ENCODE measurements around the gene EIF2S2.

EIF2S2 gene

GRCh38 chr20:34082232-34082887 is 29.7 kb downstream of the EIF2S2 start:
- H3K4me3 ChIP-seq (replicated peaks; ENCODE audit: insufficient read depth, low read length), result no peak overlapping the region
- H3K27me3 ChIP-seq (ENCODE audit: insufficient read depth, poor library complexity, severe bottlenecking), result no peaks in the 10 kb centered on the region
- no peak for DNase-seq (ENCODE audit: low read depth in 1 of 2, low spot score in 1 of 2)
- TF ChIP-seq POLR2AphosphoS5 (IDR thresholded peaks at IDR 0.05; ENCODE audit: low read depth) (no peak), CTCF (IDR thresholded peaks at IDR 0.05; ENCODE audit: insufficient read depth, low read length) (no peak), REST (IDR thresholded peaks at IDR 0.05; ENCODE audit: insufficient replicate concordance, low read depth) (no peak), SPI1 (IDR thresholded peaks at IDR 0.05; ENCODE audit: borderline replicate concordance, low read depth) (no peak), GABPA (IDR thresholded peaks at IDR 0.05; ENCODE audit: low read depth) (no peak)
- H3K27ac ChIP-seq (replicated peaks), result no peak overlapping the region

GRCh38 chr20:34079818-34080217 is 32.2 kb downstream of the EIF2S2 start:
- H3K4me3 ChIP-seq (replicated peaks; ENCODE audit: insufficient read depth, low read length), result no peak overlapping the region
- no peak overlapping the region for H3K27ac ChIP-seq (replicated peaks)
- TF ChIP-seq SPI1 (IDR thresholded peaks at IDR 0.05; ENCODE audit: borderline replicate concordance, low read depth) (no peak), GABPA (IDR thresholded peaks at IDR 0.05; ENCODE audit: low read depth) (no peak), POLR2AphosphoS5 (IDR thresholded peaks at IDR 0.05; ENCODE audit: low read depth) (no peak), CTCF (IDR thresholded peaks at IDR 0.05; ENCODE audit: insufficient read depth, low read length) (no peak), REST (IDR thresholded peaks at IDR 0.05; ENCODE audit: insufficient replicate concordance, low read depth) (no peak)
- DNase-seq (ENCODE audit: low read depth in 1 of 2, low spot score in 1 of 2), result no peak
- no peaks in the 10 kb centered on the region for H3K27me3 ChIP-seq (ENCODE audit: insufficient read depth, poor library complexity, severe bottlenecking)

- no peak overlapping the region for H3K27ac ChIP-seq (replicated peaks)
- no peaks in the 10 kb centered on the region for H3K27me3 ChIP-seq (ENCODE audit: insufficient read depth, poor library complexity, severe bottlenecking)
- TF ChIP-seq GABPA (IDR thresholded peaks at IDR 0.05; ENCODE audit: low read depth) (no peak), CTCF (IDR thresholded peaks at IDR 0.05; ENCODE audit: insufficient read depth, low read length) (no peak), REST (IDR thresholded peaks at IDR 0.05; ENCODE audit: insufficient replicate concordance, low read depth) (no peak), SPI1 (IDR thresholded peaks at IDR 0.05; ENCODE audit: borderline replicate concordance, low read depth) (no peak), POLR2AphosphoS5 (IDR thresholded peaks at IDR 0.05; ENCODE audit: low read depth) (no peak)
- no peak for DNase-seq (ENCODE audit: low read depth in 1 of 2, low spot score in 1 of 2)
- H3K4me3 ChIP-seq (replicated peaks; ENCODE audit: insufficient read depth, low read length), result no peak overlapping the region
Observed at GRCh38 chr20:34078540-34078939, 33.5 kb downstream of the EIF2S2 start.
